ENCODE results near the gene RIMKLA. TPM values are rescaled to one million over a fixed set of nuclear protein-coding genes. Genes with fewer than 3 reads are reported as not detected.

The RIMKLA gene
- total and polyA plus RNA-seq, 2 donors (not counting 3 experiments of a cell fraction or from before 2014, with no cell fraction given), result 0.01 TPM; not detected in 1

GRCh38 chr1:42420121-42420520 is 39.5 kb downstream of the RIMKLA start:
- Histone ChIP-seq H3K9me1 (replicated peaks; ENCODE audit: control insufficient read depth, extremely low read depth, insufficient read depth, low read length) (no peaks in the 10 kb centered on the region), H3K79me2 (ENCODE audit: control insufficient read depth, insufficient read depth, low read length) (no peaks in the 10 kb centered on the region), H2AFZ (ENCODE audit: low read depth, low read length) (no peak overlapping the region), H4K20me1 (replicated peaks; ENCODE audit: control insufficient read depth, extremely low read depth, insufficient read depth, low read length) (no peaks in the 10 kb centered on the region), H3K36me3 (ENCODE audit: control insufficient read depth in 2 of 2, extremely low read depth in 1 of 2, insufficient read depth in 2 of 2, low read length in 2 of 2) (no peaks in the 10 kb centered on the region), H3K9ac (replicated peaks; ENCODE audit: extremely low read depth, insufficient read depth, low read length) (no peak overlapping the region), H3K4me1 (ENCODE audit: control insufficient read depth, extremely low read depth, insufficient read depth, low read length) (peaks cover 2% of the 10 kb centered on the region), H3K9me3 (replicated peaks; ENCODE audit: control insufficient read depth, insufficient read depth, low read length) (no peaks in the 10 kb centered on the region), H3K4me2 (ENCODE audit: insufficient read depth, low read length) (no peak overlapping the region), H3K4me3 (replicated peaks in 1 of 3; ENCODE audit: insufficient read depth in 1 of 3, low read depth in 1 of 3, low read length in 3 of 3) (no peak overlapping the region), H3K27me3 (ENCODE audit: control insufficient read depth in 2 of 2, insufficient read depth in 2 of 2, low read length in 2 of 2) (peaks cover 8 to 13% of the 10 kb centered on the region in 2 experiments), H3K27ac (ENCODE audit: insufficient read depth, low read depth, low read length) (no peak overlapping the region)
- BruUV-seq (replicated peaks), result no TSS peak
- dilution Hi-C loops (cut with MboI; ENCODE audit: extremely low pct_ligation_motif_present, low sequenced_read_pairs), result no loop called here
- intact Hi-C loops (cut with micrococcal nuclease), result no loop called here
- ChIA-PET CTCF (interaction anchor here (1.3 kb wide), 1 partner anchor 9 kb away, joined by 4 read pairs; no protein-coding TSS in a partner anchor), POLR2A (no interaction called here)
- no peak for FAIRE-seq
- TF ChIP-seq EZH2 (IDR thresholded peaks at IDR 0.05; ENCODE audit: borderline replicate concordance, low read depth, low read length, severe bottlenecking) (no peak), JUN (IDR thresholded peaks at IDR 0.05; ENCODE audit: borderline replicate concordance, insufficient read depth, insufficient read length, low read depth) (no peak), POLR2A (IDR thresholded peaks at IDR 0.05; ENCODE audit: low read depth, low read length) (no peak), MAX (IDR thresholded peaks at IDR 0.05; ENCODE audit: insufficient read depth, insufficient read length) (no peak), GATA2 (IDR thresholded peaks at IDR 0.05; ENCODE audit: insufficient read depth, insufficient read length, low read depth, low read length) (no peak), FOS (IDR thresholded peaks at IDR 0.05; ENCODE audit: borderline replicate concordance, insufficient read depth, low read length) (no peak), CTCF (IDR thresholded peaks at IDR 0.05; ENCODE audit: extremely low read depth in 1 of 2, insufficient read depth in 1 of 2, low read depth in 1 of 2, low read length in 2 of 2) (no peak), POLR2AphosphoS5 (IDR thresholded peaks at IDR 0.05; ENCODE audit: insufficient read depth, low read depth, low read length) (no peak), MYC (IDR thresholded peaks at IDR 0.05; ENCODE audit: low read depth, low read length) (no peak)
- no peak for DNase-seq (ENCODE audit: low read depth, low spot score)
